Esophagus (tissue), 2 donors: Measurements from ENCODE around the gene CFDP1. TPM values are rescaled to one million over a fixed set of nuclear protein-coding genes. Genes with fewer than 3 reads are reported as not detected.
"Not testable (repeated sequence)": the region's sequence is repeated elsewhere in the genome, so short reads cannot be mapped to it uniquely, and the experiment has no call there.

Experiments
- H3K27ac ChIP-seq, 2 donors: one replicate each; pipeline ENCODE4 v1.5.1; 2013; ENCODE audit warnings: low read depth in 2 of 2, mild to moderate bottlenecking in 2 of 2, inconsistent platforms in 1 of 2, low read length in 1 of 2, moderate library complexity in 1 of 2
- H3K27me3 ChIP-seq, 2 donors: one replicate each; pipeline ENCODE4 v1.6.1; 2013; ENCODE audit warnings: low read length in 2 of 2, control low read depth in 1 of 2, mild to moderate bottlenecking in 1 of 2; ENCODE audit not compliant: insufficient read depth in 2 of 2, control insufficient read depth in 1 of 2
- H3K36me3 ChIP-seq, 2 donors: one replicate each; pipeline ENCODE4 v1.6.1; 2013; ENCODE audit warnings: low read length in 1 of 2; ENCODE audit not compliant: control insufficient read depth in 2 of 2, insufficient read depth in 2 of 2
- H3K4me1 ChIP-seq, 2 donors: one replicate each; pipeline ENCODE4 v1.6.1; 2013; ENCODE audit warnings: low read length in 1 of 2; ENCODE audit not compliant: control insufficient read depth in 2 of 2, insufficient read depth in 2 of 2
- H3K4me3 ChIP-seq, 2 donors: one replicate each; pipeline ENCODE4 v1.5.1; 2013; ENCODE audit warnings: low read length in 2 of 2, mild to moderate bottlenecking in 2 of 2, low read depth in 1 of 2, moderate library complexity in 1 of 2
- H3K9me3 ChIP-seq, 2 donors: one replicate each; pipeline ENCODE4 v1.6.1; 2013; ENCODE audit warnings: mild to moderate bottlenecking in 2 of 2, low read depth in 1 of 2, low read length in 1 of 2, moderate library complexity in 1 of 2; ENCODE audit not compliant: control insufficient read depth in 2 of 2, insufficient read depth in 1 of 2
- WGBS, 2 donors: extraction: QIAGEN DNeasy Blood & Tissue Kit; methylation state at CpG; one replicate each; pipeline ENCODE4 v1.1.7; 2013; 5-methylcytosine and 5-hydroxymethylcytosine counted together
- polyA plus RNA-seq, 2 donors: library from polyadenylated mRNA; stranded (reverse); fragments of 200-250 nt; gene quantifications; one replicate each; pipeline ENCODE4 v1.2.3, GENCODE V29; 2013
- donor health status: healthy with polysubstance abuse.
- donor health status: Bipolar disorder and iron deficiency.

The CFDP1 gene
- polyA plus RNA-seq, 2 donors = 34.9 to 37.1 TPM

GRCh38 chr16:75443298-75443697 is 10.0 kb upstream of the CFDP1 start:
- WGBS, 2 donors = 75 to 77% methylated on average over 3 of the region's 3 CpGs
- no peaks in the 10 kb centered on the region for H3K9me3 ChIP-seq
- no peak overlapping the region for H3K4me3 ChIP-seq

GRCh38 chr16:75433732-75434413 is 570 bp upstream of the CFDP1 start:
- H3K27ac ChIP-seq = peak overlapping the region; percentile 89 to 97
- H3K4me1 ChIP-seq = peaks cover 0 to 2% of the 10 kb centered on the region in 2 donors
- no peaks in the 10 kb centered on the region for H3K27me3 ChIP-seq
- 1 to 2% methylated on average over 32 of the region's 32 CpGs for WGBS, 2 donors
- no peaks in the 10 kb centered on the region for H3K9me3 ChIP-seq
- no peaks in the 10 kb centered on the region for H3K36me3 ChIP-seq
- H3K4me3 ChIP-seq = peak overlapping the region; percentile 52 to 65

More at GRCh38 chr16:75443298-75443697, 10.0 kb upstream of the CFDP1 start:
- H3K36me3 ChIP-seq = no peaks in the 10 kb centered on the region
- H3K27me3 ChIP-seq = no peaks in the 10 kb centered on the region
- H3K4me1 ChIP-seq = no peaks in the 10 kb centered on the region
- H3K27ac ChIP-seq = no peak overlapping the region

- Histone ChIP-seq H3K27me3 (no peaks in the 10 kb centered on the region), H3K4me3 (no peak overlapping the region), H3K36me3 (no peaks in the 10 kb centered on the region), H3K27ac (no peak overlapping the region), H3K9me3 (no peaks in the 10 kb centered on the region), H3K4me1 (peaks cover 0 to 2% of the 10 kb centered on the region in 2 donors)
- 85 to 88% methylated on average over 11 of the region's 11 CpGs for WGBS, 2 donors
Measured at GRCh38 chr16:75429621-75430403, 3.5 kb downstream of the CFDP1 start.

GRCh38 chr16:75426524-75426923 is 6.8 kb downstream of the CFDP1 start:
- 57 to 84% methylated on average over 2 of the region's 2 CpGs for WGBS, 2 donors
- H3K4me3 ChIP-seq, H3K27ac ChIP-seq, H3K4me1 ChIP-seq, H3K27me3 ChIP-seq, H3K9me3 ChIP-seq, H3K36me3 ChIP-seq: not testable (repeated sequence)

- H3K27ac ChIP-seq, H3K4me3 ChIP-seq, H3K4me1 ChIP-seq, H3K27me3 ChIP-seq, H3K9me3 ChIP-seq, H3K36me3 ChIP-seq: not testable (repeated sequence)
- 86 to 90% methylated on average over 18 of the region's 18 CpGs for WGBS, 2 donors
Measured at GRCh38 chr16:75424105-75424762, 9.1 kb downstream of the CFDP1 start.

- WGBS, 2 donors = 78 to 79% methylated on average over 4 of the region's 4 CpGs
- Histone ChIP-seq H3K27ac (no peak overlapping the region), H3K36me3 (no peaks in the 10 kb centered on the region), H3K4me3 (no peak overlapping the region), H3K4me1 (peaks cover 0 to 2% of the 10 kb centered on the region in 2 donors), H3K9me3 (no peaks in the 10 kb centered on the region), H3K27me3 (no peaks in the 10 kb centered on the region)
Measured at GRCh38 chr16:75423723-75424104, 9.6 kb downstream of the CFDP1 start.

GRCh38 chr16:75421820-75422126 is 11.5 kb downstream of the CFDP1 start:
- H3K27ac ChIP-seq = no peak overlapping the region
- H3K36me3 ChIP-seq = no peaks in the 10 kb centered on the region
- H3K4me3 ChIP-seq = no peak overlapping the region
- peaks cover 0 to 2% of the 10 kb centered on the region in 2 donors for H3K4me1 ChIP-seq
- H3K27me3 ChIP-seq = no peaks in the 10 kb centered on the region
- H3K9me3 ChIP-seq = no peaks in the 10 kb centered on the region
- WGBS, 2 donors = 94 to 97% methylated on average over 1 of the region's 1 CpG

- H3K9me3 ChIP-seq = no peaks in the 10 kb centered on the region
- peaks cover 0 to 2% of the 10 kb centered on the region in 2 donors for H3K4me1 ChIP-seq
- no peak overlapping the region for H3K4me3 ChIP-seq
- H3K27ac ChIP-seq = no peak overlapping the region
- no peaks in the 10 kb centered on the region for H3K36me3 ChIP-seq
- no peaks in the 10 kb centered on the region for H3K27me3 ChIP-seq
- WGBS, 2 donors = 28 to 34% methylated on average over 8 of the region's 8 CpGs
Measured at GRCh38 chr16:75420987-75421819, 12.1 kb downstream of the CFDP1 start.

- Histone ChIP-seq H3K4me3 (no peak overlapping the region), H3K9me3 (no peaks in the 10 kb centered on the region), H3K27ac (no peak overlapping the region), H3K4me1 (peaks cover 2% of the 10 kb centered on the region in 2 donors), H3K36me3 (no peaks in the 10 kb centered on the region), H3K27me3 (no peaks in the 10 kb centered on the region)
- 41 to 49% methylated on average over 2 of the region's 2 CpGs for WGBS, 2 donors
Measured at GRCh38 chr16:75416904-75417565, 16.3 kb downstream of the CFDP1 start.
